Hippocampal formation (tissue), 2 donors: ENCODE measurements around the gene HAND1.

Source experiments
- DNase-seq, 2 donors: peaks; one replicate each; lab custom pipeline; 2025; lab: John Stamatoyannopoulos, UW

HAND1 gene

DNA sequence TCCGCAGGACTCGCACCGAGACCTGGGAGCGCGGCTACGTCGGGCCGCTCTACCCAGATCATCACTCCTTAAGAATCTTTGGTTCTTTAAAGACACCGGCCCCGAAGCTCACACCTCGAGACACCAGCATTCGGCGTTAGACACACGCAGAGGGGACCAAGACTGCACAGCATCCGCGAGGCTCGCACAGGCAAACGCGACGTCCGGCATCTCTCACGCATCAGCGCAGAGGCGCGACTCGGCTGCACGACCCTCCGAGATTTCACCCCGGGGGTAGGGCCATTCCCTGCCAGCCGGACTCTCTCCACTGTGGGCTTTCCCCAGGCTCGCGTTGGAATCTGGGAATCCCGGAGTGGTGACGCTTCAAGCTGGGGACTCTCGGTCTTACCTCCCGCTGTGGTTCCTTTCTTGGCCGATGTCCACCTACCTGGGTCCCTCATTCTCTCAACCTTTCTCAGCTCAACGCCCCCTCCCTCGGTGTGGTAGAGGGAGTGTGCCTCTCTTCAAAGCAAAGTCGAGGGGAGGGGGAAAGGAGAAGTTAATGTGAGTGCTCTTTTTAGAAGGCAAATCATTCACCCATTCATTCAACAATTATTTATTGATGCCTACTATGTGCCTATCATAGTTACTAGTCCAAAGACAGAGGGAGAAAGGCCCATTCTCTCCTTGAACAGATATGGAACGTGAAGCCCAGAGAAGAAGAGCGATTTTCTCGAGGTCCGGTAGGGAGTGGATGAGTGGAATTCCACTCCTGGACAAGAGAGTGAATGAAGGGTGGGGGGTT, 1.3 kb upstream of the HAND1 start:
- DNase-seq: no peak

- no peak for DNase-seq
Measured at GRCh38 chr5:154478752-154479159, 729 bp upstream of the HAND1 start.

GRCh38 chr5:154477382-154478223, 424 bp downstream of the HAND1 start:
- DNase-seq: no peak

- DNase-seq: no peak
Measured at GRCh38 chr5:154476354-154477205, 1.4 kb downstream of the HAND1 start.

DNA sequence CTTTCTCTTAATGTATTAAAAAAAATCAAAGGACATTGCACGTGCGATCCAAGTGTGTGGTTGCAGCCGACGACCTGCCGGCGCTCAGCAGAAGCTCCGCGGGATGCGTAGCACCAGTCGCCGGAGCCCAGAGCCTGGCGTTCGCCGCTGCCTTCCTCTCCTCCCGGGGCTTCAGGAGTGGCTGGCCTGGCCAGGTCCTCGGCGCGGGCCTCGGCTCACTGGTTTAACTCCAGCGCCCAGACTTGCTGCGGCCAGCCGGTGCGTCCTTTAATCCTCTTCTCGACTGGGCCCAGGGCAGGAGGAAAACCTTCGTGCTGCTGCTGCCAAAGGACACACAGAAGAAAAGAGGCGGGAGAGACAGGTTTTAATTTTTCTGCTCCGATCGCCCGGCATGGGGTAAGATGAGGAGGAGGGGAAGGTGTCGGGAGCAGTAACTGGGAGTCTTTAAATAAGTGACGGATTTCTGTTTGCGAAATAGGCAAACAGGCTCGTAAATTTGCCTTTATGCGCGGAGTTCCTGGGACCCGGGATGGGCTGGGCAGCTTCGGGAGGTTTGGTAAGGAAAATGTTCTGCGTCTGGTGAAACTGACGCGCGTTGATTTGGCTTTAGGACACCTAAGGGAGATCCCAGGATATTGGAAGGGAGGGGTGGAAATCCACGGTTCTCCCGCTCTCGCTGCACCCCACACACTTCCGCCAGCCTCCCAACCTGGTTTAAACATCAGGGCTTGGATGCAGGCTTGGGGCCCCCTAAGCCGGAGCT, 2.3 kb downstream of the HAND1 start:
- no peak for DNase-seq

GRCh38 chr5:154474396-154475334, 3.4 kb downstream of the HAND1 start:
- no peak for DNase-seq

DNA sequence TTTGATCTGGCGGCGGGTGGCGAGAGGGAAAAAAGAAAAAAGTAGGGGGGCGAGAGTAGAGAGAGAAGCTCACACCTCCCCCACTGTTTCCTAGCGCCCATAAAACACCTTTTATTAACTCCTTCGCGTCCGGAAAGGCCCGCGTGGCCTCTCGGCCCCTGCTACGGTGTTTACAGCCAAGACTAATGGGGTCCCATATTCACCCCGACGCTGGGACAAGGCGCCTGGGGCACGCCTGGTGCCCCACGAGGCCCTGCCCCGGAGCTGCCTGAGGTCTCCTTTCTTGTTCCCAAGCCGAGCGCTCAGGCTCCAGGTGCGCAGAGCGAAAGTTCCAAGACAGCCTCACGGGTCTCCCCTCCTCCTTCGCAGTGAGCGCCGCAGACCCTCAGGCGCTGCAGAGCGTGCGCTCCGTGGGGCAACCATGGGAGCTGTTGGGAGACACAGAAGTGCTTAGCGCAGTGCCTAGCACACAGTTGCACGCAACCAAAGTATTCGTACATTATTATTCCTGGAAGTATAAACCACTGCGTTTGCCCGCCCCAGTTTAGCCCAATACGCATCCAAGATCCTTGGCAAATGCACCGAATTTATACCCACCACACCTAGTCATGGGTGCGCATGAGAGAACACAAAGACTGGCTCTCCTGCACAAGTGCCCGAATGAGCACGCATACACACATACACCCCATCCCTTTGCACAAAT, 4.3 kb downstream of the HAND1 start:
- DNase-seq: no peak

GRCh38 chr5:154472871-154473580, 5.0 kb downstream of the HAND1 start:
- DNase-seq: no peak

DNA sequence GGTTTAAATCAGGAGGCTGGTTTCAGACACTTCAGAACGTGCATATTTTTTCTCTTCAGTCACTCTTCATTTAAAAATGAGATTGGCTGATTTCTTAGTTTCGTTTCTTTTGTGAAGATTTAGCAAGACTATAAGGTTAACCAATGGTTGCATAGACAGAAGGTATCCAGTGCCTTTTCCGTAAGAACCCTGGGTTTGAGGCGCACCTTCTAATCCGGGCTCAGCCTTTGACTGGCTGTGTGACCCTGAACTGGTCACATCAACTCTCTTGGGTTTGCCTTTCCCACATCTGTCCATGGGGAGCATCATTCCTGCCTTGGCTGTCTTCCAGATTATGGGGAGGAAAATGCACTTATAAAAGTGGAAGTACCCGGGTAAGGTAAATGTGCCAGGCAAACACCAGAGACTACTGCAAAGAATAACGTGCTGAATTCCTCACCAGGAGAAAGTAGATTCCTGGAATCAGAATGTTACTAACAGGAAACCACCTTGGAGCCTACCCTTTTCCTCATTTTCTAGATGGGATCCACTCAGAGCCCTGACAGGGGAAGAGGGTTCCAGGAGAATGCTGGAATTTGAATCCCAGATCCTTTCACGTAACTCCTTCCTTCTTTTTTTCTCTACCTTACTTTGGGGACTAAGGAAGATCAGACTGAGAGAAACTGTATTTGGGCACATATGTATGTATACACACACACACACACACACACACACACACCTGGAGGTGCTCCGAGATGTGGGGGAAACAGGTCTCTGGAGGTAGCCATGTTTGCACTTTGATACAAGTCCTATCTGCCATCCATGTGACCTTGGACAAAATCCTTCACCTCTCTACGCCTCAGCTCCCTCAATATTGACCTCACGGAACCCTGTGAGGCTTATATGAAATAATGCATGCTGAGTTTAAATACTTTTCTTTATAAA, 6.8 kb downstream of the HAND1 start:
- DNase-seq: no peak

- DNase-seq: no peak
Measured at GRCh38 chr5:154470137-154470536, 7.9 kb downstream of the HAND1 start.

- peak; percentile 41 to 61 for DNase-seq
Measured at GRCh38 chr5:154467655-154468354, 10.2 kb downstream of the HAND1 start.

DNA sequence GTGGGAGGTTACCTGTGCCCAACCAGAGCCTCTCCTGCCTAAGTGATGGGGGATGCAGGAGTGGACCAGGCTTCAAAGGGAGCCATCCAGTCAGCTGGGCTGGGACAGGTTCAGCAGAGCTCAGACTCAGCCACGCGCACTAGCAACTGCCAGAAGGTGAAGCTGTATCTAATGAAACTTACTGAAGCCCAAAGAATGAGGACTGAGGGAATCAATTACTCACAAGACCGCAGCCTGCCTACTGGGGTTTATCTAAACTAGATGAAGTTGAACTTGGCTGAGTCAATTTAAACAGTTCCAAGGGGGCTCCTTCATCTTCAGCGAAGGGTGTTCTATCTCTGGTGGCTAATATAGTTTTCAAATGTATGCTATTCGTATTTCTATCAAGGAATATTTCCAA, 11.4 kb downstream of the HAND1 start:
- no peak for DNase-seq

- no peak for DNase-seq
Measured at GRCh38 chr5:154466147-154466546, 11.9 kb downstream of the HAND1 start.

GRCh38 chr5:154465169-154465568, 12.9 kb downstream of the HAND1 start:
- no peak for DNase-seq

DNA sequence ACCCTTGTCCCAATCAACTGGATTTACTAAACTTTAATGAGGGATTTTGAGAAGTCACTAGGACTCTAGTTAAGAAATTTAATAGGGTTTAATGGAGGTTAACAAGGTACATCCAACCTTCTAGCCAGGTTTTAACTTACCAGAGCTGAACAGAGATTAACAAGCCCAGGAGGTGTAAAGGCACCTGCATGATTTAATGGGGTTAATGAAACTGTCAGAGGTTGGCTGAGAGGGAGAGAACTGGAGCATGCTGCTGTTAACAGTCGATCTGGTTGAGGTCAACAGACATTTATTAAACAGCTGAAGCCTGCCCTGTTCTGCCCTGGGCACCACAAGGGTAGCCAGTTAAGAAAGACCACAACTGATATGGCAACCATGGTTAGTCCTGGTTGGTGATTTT, 13.6 kb downstream of the HAND1 start:
- no peak for DNase-seq

- no peak for DNase-seq
Measured at GRCh38 chr5:154461531-154461930, 16.5 kb downstream of the HAND1 start.

DNA sequence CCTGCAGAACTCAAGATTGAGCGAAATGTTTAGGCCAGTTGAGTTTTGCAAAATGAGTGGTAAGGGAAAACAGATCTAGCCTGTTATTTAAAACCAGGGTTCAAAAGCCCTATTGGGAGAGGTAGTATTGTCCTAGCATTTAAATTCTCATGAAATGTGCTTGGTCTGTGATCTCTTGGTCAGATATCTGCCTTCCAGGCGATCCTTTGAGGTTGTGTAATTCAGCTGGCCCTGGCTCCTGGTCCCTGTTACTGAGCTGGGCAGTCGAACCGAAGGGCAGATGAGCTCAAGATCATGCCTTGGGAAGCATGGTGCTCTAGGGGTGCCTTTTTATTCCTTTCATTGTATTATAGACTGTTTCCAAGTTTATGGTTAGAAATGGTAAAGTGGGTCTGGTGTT, 17.9 kb downstream of the HAND1 start:
- DNase-seq: no peak
